ENCODE measurements around the gene KCND3.

KCND3 gene

DNA sequence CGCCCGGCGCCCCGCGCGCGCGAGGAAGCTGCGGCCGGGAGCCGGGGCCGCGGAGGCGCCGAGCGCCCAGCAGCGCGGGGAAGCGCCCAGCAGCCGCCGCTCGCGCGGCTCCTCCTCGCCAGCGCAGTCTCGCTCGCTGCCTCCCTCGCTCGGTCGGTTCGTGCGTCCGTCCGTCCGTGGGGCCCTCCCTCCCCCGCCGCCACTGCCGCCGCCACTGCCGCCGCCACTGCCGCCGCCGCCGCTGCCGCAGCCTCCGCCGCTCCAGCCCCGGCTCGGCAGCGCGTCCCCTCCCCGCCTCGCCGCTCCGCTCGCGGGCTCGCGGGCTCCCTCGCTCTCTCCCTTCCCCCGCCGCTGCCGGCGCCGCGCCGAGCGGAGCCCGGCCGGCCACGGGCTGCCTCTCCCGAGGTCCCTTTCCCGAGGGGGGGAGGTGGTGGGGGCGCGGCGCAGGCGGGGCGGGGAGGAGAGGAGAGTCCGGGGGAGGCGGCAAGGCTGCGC is at the start of gene KCND3:
Gene KCND3 (minus strand): TSS at position 138 of the 495 bp plus-strand sequence.
- DNase-seq, result no peak

- DNase-seq, result no peak
Measured at GRCh38 chr1:112034277-112034676, 44.8 kb upstream of the KCND3 start.

DNA sequence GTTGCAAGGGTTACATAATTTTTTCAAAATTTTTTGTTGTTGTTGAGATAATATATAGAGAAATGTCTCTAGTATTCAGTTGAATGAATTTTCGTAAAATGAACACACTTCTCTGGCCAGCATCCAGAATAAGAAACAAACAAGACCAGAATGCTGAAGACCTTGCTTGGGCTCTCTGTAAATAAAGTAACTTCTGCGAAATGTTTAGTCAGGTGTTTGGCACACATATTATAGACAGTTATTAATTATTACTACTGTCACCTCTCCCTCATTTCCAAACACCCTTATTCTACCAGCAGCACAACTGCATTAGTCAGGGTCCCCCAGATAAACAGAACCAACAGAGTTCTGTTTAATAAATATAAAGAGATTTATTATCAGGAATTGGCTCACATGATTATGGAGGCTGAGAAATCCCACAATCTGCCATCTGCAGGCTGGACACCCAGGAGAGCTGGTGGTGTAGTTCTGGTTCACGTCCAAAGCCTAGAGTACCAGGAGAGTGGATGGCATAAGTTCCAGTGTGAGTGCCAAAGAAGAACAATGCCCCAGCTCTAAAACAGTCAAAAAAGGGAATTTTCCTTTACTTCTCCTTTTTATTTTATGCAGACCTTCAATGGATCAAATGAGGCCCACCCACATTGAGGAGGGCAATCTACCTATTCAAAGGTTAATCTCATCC is 44.1 kb upstream of the KCND3 start:
- DNase-seq, result no peak

DNA sequence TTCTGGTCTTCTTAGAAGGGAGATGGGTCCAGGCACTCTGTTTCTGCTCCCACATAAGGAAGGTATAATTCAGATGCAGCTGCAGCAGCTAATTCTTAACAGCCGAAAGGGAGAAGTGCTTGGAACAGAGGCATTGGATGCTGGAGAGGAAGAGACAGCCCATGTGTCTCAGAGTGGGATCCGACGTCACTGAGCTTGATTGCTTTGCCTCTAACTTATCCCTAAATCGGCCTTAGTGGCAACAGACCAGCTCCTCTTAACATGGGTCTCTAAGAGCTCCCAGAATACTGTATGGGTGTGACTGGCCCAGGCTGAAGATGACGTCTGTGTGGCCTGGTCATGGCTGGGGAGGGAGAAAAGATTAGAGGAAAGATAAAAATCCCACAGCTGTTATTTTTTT is 40.7 kb upstream of the KCND3 start:
- DNase-seq, result no peak

DNA sequence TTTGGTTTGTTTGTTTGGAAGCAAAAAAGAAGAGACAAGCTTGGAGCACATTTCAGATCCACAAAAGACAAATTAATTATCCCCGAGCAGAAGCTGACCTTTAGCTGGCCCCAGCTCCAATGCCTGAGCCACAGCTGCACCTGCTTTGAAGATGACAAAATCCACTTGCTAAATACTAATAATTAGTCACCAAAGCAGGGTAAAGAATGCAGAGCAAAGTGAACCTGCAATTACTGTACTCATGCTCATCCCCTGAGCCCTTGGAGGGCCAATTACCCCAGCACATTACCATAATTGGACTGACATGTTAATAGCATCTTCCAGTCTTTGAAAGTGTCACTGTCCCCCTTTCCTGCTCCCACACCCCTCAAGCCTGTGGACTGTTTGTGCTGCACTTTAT is 38.2 kb upstream of the KCND3 start:
- DNase-seq, result no peak

DNA sequence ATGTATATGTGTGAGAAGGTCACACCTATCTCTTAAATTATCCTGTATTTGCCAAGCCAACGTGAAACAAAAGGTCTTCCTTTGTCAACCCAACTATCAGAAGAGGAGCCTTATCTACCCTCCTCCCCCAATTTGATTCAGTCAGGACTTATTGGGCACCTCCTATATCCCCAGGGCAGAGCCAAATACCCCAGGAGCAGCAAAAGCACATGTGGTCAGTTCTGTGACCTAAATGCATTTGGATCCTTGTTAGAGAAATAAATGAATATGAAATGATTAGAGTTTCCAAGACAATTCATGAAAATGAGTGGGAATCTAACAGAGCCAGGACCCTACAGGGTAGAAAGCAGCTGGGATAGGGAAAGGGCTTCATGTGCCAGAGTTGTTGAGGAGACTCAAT is 37.0 kb upstream of the KCND3 start:
- no peak for DNase-seq

GRCh38 chr1:112026016-112026415 is 36.5 kb upstream of the KCND3 start:
- no peak for DNase-seq

DNA sequence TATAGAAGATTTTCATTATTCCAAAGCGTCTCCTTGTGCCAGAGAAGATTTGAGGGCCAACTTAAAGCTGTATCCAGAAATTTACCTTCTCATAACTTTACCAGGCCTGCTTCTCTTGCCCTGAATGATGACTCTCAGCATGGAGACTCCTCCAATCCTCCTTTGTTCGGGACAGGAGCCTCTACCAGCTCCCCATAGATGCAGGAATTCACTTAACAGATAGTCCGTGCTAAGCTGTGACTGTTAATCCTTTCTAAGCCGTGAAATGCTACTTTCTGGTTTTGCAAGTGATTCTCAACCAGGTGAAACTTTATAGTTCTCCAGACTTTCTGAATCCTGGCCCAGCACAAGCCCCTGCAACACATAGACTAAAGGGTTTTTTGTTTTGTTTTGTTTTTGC is 31.8 kb upstream of the KCND3 start:
- no peak for DNase-seq

GRCh38 chr1:112017183-112017582 is 27.7 kb upstream of the KCND3 start:
- DNase-seq, result no peak

GRCh38 chr1:112012823-112013222 is 23.4 kb upstream of the KCND3 start:
- DNase-seq, result no peak

DNA sequence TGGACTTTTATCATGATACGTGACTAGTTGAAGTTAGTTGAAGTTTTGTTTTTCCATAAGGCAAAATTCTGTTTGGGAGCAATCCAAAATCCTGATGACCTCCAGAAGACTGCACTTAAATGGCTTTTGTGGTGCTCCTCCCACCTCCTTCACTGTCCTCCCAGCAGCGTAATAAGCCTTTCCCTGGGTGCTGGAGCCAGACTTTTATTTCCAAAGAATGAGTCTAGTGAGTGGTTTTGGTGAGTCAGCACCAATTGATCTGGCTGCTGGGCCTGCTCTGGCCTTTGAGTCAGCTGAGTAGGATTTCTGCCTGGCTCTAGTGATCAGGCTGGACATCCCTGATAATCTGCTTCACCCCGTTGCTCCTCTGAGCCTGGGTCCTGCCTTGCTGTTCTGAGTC is 21.7 kb upstream of the KCND3 start:
- DNase-seq, result no peak

GRCh38 chr1:112007169-112007568 is 17.7 kb upstream of the KCND3 start:
- no peak for DNase-seq

- no peak for DNase-seq
Measured at GRCh38 chr1:112006416-112007025, 17.1 kb upstream of the KCND3 start.

DNA sequence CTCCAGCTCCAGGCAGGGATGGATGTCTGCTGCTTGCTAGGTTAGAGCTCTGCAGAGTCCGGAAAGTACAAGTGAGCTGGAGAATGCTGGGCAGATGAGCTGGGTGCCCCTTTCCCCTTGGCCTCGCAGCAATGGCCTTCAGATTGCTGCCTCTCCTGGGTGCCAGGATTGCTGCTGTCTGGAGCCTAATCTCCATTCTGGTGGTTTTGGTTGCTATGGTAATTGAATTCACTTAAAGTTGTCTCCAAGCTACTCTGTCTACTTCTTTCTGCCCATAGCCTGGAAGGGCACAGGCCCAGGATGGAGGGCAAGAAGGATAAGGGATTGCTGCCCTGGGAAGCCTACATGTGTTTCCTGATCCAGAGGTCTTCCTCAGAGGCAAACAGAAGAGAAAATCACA is 14.6 kb upstream of the KCND3 start:
- no peak for DNase-seq

DNA sequence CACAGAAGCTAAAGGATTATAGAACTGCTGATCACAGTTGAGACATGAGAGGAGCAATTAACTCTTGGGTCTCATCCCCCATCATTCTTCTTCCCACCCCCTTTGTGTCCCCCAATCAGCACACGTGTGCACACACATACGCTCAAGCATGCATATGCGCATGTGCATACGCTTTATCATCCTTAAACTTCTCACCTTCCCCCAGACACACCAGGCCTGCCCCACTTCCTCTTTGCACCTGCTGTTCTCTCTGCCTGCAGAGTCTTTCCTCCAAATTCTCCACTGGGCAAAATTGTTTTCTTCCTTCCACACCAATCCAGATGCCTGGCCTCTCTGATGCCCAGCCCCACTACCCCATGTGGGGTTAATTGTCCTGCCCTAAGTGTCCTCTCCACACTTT is 13.0 kb upstream of the KCND3 start:
- no peak for DNase-seq

DNA sequence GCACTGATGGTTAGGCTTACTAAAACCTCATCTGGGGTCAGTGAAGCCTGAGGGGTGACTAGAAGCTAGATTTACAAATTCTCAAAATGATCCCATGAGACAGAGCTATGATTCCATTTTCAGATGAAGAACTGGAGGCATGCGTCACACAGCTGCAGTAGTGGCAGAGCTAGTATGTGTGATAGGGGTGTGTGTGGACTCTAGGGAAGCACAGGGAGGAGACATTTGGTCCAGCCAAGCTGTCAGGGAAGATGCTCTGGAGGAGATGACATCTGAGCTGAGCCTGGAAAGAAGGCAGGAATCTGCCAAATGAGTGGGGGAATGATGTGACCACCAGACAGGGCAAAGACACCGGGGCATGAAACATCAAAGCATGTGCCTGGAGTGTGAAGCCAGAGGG is 12.0 kb upstream of the KCND3 start:
- DNase-seq, result no peak

DNA sequence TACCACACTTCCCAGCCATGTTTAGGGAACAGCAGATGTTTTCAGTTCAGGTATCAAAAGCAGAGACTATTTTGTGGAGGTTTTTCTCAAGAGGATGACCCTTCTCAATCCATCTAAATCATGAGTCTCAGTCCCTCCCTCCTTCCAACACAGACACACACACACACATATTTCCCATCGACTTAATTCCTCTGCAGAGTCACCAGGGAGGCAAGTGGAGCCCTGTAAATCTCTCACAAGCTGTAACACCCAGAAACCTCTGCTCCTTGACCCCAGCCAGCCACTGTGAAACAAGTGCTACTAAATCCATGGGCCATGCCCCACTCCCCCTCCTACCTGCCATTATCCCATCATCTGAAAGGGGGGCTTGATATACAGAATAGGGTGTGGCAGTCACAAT is 10.6 kb upstream of the KCND3 start:
- DNase-seq, result no peak

DNA sequence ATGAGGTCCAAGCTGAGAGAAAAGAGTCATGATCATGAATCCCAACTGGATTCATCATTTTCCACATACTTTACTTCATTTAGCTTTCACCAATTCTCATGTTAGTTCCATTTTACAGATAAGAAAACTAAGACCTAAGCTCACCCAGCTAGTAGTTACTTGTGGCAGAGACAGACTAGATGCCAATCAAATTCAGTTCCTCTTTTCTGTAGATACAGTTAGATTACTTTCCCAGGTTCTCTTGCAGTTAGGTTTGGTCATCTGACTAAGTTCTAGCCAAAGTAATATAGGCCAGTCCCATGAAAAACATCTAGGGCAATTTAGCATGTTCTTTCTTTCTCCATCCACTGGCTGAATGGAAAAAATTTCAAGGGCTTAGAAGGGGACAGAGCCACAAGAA is 8.9 kb upstream of the KCND3 start:
- no peak for DNase-seq

DNA sequence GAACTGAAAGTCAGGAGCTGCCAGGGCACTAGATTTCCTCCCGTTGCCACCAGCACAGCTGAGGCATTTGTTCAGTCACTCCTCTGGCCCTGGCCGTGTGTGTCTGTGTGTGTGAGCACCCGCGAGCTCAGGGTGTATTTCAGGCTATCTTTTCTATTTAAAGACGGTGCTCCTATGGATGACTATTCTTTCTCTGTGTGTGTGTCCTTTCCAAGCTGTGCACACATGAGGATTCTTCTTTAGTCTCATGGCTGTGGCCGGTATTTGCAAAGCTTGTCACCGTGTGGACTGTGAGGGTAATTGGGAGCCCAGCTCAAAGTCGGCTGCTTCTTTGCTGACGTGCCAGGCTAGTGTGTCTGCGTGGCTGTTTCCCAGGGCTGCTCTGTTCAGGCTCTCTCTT is 3.0 kb upstream of the KCND3 start:
- no peak for DNase-seq

- peak; percentile 86 for DNase-seq
Measured at GRCh38 chr1:111990878-111991718, 1.6 kb upstream of the KCND3 start.

- no peak for DNase-seq
Measured at GRCh38 chr1:111990026-111990877, 784 bp upstream of the KCND3 start.

GRCh38 chr1:111988743-111989453 is 570 bp downstream of the KCND3 start:
- DNase-seq, result peak; percentile 6

All from DMS153 (cell line).